HepG2 (cell line): Measurements from ENCODE around the gene HOTAIR. TPM values are rescaled to one million over a fixed set of nuclear protein-coding genes. Genes with fewer than 3 reads are reported as not detected.

Source experiments
- ATAC-seq: fragments of 200-7000 bp; cut with Tn5 transposase; 3 replicates; pipeline ENCODE4 v1.9.1; 2020; ENCODE audit warnings: mild to moderate bottlenecking, moderate library complexity
- BruUV-seq: library from RNA; stranded (reverse); fragments of 400-500 nt; replicated peaks from 2 replicates; lab custom pipeline; 2021; lab: Mats Ljungman, UMichigan
- CTCF ChIA-PET: fragments of 300-600 bp; formaldehyde crosslinking; extraction: SDS; loops from one replicate; lab custom pipeline; 2021; ENCODE audit warnings: low total read pairs, inconsistent platforms, low intra/inter-chr PET ratio; lab: Yijun Ruan, JAX
- POLR2A ChIA-PET: fragments of 350-600 bp; sonication (Branson Sonifier 250); formaldehyde crosslinking; loops from one replicate; lab custom pipeline; 2020; ENCODE audit warnings: antibody characterized with exemption, inconsistent platforms; lab: Yijun Ruan, JAX
- DNase-seq: peaks from one replicate; pipeline ENCODE4 v3.0.0-alpha.2; 2015; ENCODE audit warnings: low spot score
- FAIRE-seq: peaks from 3 replicates; lab custom pipeline; 2011; peaks lifted over from hg19 to GRCh38; lab: Jason Lieb, UNC
- H2AFZ ChIP-seq: one replicate; pipeline ENCODE4 v1.6.1; 2011; ENCODE audit warnings: low read length, inconsistent platforms
- H3K27ac ChIP-seq: fragments of 300-600 bp; 3 replicates; pipeline ENCODE4 v1.8.0; 2011; ENCODE audit warnings: mixed run types, mild to moderate bottlenecking, mixed read lengths, low read length, inconsistent platforms; ENCODE audit not compliant: insufficient read depth; ENCODE audit errors: extremely low read length
- H3K27me3 ChIP-seq, 2 experiments: fragments of 200-600 bp in 1 of 2; 2 replicates in 1 of 2; 3 replicates in 1 of 2; pipeline versions ENCODE4 v1.6.0 to v1.8.0; 2011; ENCODE audit warnings: low read length in 2 of 2, mild to moderate bottlenecking in 2 of 2, moderate library complexity in 2 of 2, inconsistent platforms in 1 of 2; ENCODE audit not compliant: insufficient read depth in 2 of 2, control insufficient read depth in 1 of 2
- H3K36me3 ChIP-seq, 2 experiments: fragments of 200-600 bp in 1 of 2; replicated peaks in 1 of 2; 2 replicates in 1 of 2; 3 replicates in 1 of 2; pipeline versions ENCODE4 v1.5.1 to v1.8.0; 2011; ENCODE audit warnings: low read length in 2 of 2, inconsistent platforms in 1 of 2; ENCODE audit not compliant: insufficient read depth in 2 of 2, control insufficient read depth in 1 of 2
- H3K4me1 ChIP-seq: 2 replicates; pipeline ENCODE4 v1.5.1; 2012; ENCODE audit warnings: low read length, inconsistent platforms; ENCODE audit not compliant: insufficient read depth
- H3K4me2 ChIP-seq: 2 replicates; pipeline ENCODE4 v1.6.0; 2011; ENCODE audit warnings: low read depth, low read length, inconsistent platforms
- H3K4me3 ChIP-seq, 3 experiments: fragments of 200-600 bp in 1 of 3; sonication (generic), shearing (Covaris generic) in 1 of 3; replicated peaks in 1 of 3; 2 replicates each; pipeline ENCODE4 v1.5.1; 2011 to 2016; ENCODE audit warnings: low read length in 3 of 3, inconsistent platforms in 2 of 3, low read depth in 2 of 3, mild to moderate bottlenecking in 2 of 3, control low read depth in 1 of 3, mixed read lengths in 1 of 3; ENCODE audit not compliant: insufficient read depth in 1 of 3
- H3K79me2 ChIP-seq: one replicate; pipeline ENCODE4 v1.6.1; 2011; ENCODE audit warnings: low read length, inconsistent platforms; ENCODE audit not compliant: insufficient read depth
- H3K9ac ChIP-seq: 2 replicates; pipeline ENCODE4 v1.6.0; 2011; ENCODE audit warnings: mild to moderate bottlenecking, low read depth, low read length, inconsistent platforms; ENCODE audit not compliant: insufficient read depth
- H3K9me3 ChIP-seq: 2 replicates; pipeline ENCODE4 v1.5.1; 2012; ENCODE audit warnings: mild to moderate bottlenecking, low read length
- H4K20me1 ChIP-seq: 2 replicates; pipeline ENCODE4 v1.6.0; 2011; ENCODE audit warnings: inconsistent platforms, mild to moderate bottlenecking, low read length, moderate library complexity; ENCODE audit not compliant: insufficient read depth
- MTF1 ChIP-seq: sonication (generic); formaldehyde crosslinking; IDR thresholded peaks from 2 replicates; pipeline ENCODE4 v1.5.0; 2020; ENCODE audit warnings: missing genetic modification reagents
- NAIF1 ChIP-seq: sonication (generic); formaldehyde crosslinking; IDR thresholded peaks from 2 replicates; pipeline ENCODE4 v1.5.0; 2020; ENCODE audit warnings: mild to moderate bottlenecking, missing genetic modification reagents, borderline replicate concordance
- POLR2G ChIP-seq: fragments of 200-400 bp; formaldehyde crosslinking; IDR thresholded peaks from 2 replicates; pipeline ENCODE4 v1.6.1; 2018; ENCODE audit warnings: mild to moderate bottlenecking, low read depth, low read length, moderate library complexity
- RNF2 ChIP-seq: fragments of 450-650 bp; conservative IDR thresholded peaks from 2 replicates; pipeline ENCODE4 v1.6.1; 2016; ENCODE audit warnings: low read depth
- SALL1 ChIP-seq: sonication (generic); formaldehyde crosslinking; IDR thresholded peaks from 2 replicates; pipeline ENCODE4 v1.8.0; 2022; ENCODE audit warnings: mild to moderate bottlenecking, missing genetic modification reagents
- ZBTB38 ChIP-seq: sonication (generic); formaldehyde crosslinking; IDR thresholded peaks from 2 replicates; pipeline ENCODE4 v1.5.1; 2020; ENCODE audit warnings: mild to moderate bottlenecking, missing genetic modification reagents
- ZNF260 ChIP-seq: sonication (generic); formaldehyde crosslinking; IDR thresholded peaks from 2 replicates; pipeline ENCODE4 v1.4.0; 2020; ENCODE audit warnings: missing genetic modification reagents, low read depth, mild to moderate bottlenecking, borderline replicate concordance
- ZNF616 ChIP-seq: sonication (generic); formaldehyde crosslinking; IDR thresholded peaks from 2 replicates; pipeline ENCODE4 v1.5.0; 2020; ENCODE audit warnings: low read depth, mild to moderate bottlenecking, missing genetic modification reagents
- ZNF766 ChIP-seq: sonication (generic); formaldehyde crosslinking; IDR thresholded peaks from 2 replicates; pipeline ENCODE4 v1.5.0; 2020; ENCODE audit warnings: missing genetic modification reagents, borderline replicate concordance
- WGBS: methylation state at CpG from one replicate; pipeline ENCODE4 v1.1.6; 2017; ENCODE audit warnings: low lambda C conversion rate; 5-methylcytosine and 5-hydroxymethylcytosine counted together
- in situ Hi-C: cut with HindIII; loops from 2 replicates; pipeline ENCODE4 v1.10.0; 2017; ENCODE audit warnings: low pct_unique_long_range_greater_than_20kb; ENCODE audit not compliant: extremely low pct_ligation_motif_present
- intact Hi-C: fragments of 100-400 bp; cut with micrococcal nuclease; formaldehyde crosslinking; loops from one replicate; pipeline ENCODE4 v1.10.0; 2022; ENCODE audit not compliant: unreplicated experiment
- polyA plus RNA-seq, 8 experiments: library from polyadenylated mRNA; depleted of rRNA in 3 of 8; stranded (reverse) in 7 of 8; unstranded in 1 of 8; fragments of >200 nt; fragmentation: Illumina TruSeq in 4 of 8; extraction: Trizol in 4 of 8; gene quantifications; 2 replicates each; pipeline versions ENCODE4 v1.2.1 to v1.2.3, GENCODE V29; 2011 to 2016; ENCODE audit warnings: low read depth in 4 of 8, missing spikeins in 1 of 8, mixed read lengths in 1 of 8; ENCODE audit not compliant: insufficient read depth in 1 of 8
- total RNA-seq, 5 experiments: library from RNA; depleted of rRNA; stranded (reverse); fragments of >200 nt; fragmentation: Illumina TruSeq; extraction: Trizol; gene quantifications; 2 replicates each; pipeline ENCODE4 v1.2.3, GENCODE V29; 2016; ENCODE audit warnings: low read depth in 1 of 5

The HOTAIR gene
- total and polyA plus RNA-seq, 2 of the 13 experiments (the other 11 are each of a cell fraction or from before 2014, with no cell fraction given), result not detected

DNA sequence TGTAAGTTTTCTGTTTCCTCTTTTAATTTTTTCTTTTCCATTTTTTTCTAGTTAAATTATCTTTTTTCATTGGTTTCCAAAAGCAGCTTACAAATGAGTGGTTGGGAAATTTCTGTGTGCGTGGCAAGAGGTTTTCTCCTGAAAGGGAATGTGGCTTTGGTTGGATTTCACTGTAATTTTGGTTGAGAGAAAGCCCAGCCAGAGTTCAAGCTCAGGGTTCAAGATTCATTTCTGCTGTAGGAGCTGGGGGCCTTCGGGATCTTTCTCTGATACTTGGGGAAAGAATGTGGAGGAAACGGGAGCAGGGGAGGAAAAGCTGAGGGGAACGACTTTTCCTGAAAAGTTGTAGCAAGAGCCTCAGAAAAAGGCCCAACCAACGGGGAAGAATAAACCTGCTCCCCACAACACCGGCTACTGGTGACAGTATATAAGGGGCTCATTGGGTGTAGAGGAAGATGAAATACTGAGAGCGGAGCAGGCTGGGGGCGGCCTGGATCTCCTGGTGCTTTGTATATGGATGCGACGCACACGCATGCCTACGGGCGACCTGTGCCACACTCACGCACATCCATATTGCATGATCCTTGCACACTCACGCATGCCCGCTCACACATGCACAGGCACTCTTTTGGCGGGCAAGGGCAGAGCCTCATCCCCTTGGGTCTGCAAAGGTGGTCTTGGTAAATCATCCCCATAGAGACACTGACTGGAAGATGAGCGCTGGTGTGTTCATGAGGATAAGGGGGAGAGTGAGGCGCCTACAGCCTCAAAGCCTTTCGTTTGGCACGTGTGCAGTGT, 12.1 kb upstream of the HOTAIR start:
- no peak for FAIRE-seq
- no peak overlapping the region for H3K9ac ChIP-seq
- no peak overlapping the region for H3K4me2 ChIP-seq
- H3K36me3 ChIP-seq, result no peaks in the 10 kb centered on the region
- 77% methylated on average over 19 of the region's 21 CpGs for WGBS
- H3K27me3 ChIP-seq, result peaks cover 8 to 42% of the 10 kb centered on the region in 2 experiments
- H4K20me1 ChIP-seq, result no peaks in the 10 kb centered on the region
- no peak for DNase-seq
- no peak for ATAC-seq
- no TSS peak for BruUV-seq
- no peak overlapping the region for H3K4me3 ChIP-seq
- H3K79me2 ChIP-seq, result no peaks in the 10 kb centered on the region
- no peaks in the 10 kb centered on the region for H3K9me3 ChIP-seq
- POLR2A ChIA-PET, result no interaction called here
- intact Hi-C loops, result no loop called here
- in situ Hi-C loops, result no loop called here
- TF ChIP-seq RNF2 (no peak), NAIF1 (CRISPR knock-in tag) (no peak), ZNF766 (CRISPR knock-in tag) (no peak), ZBTB38 (CRISPR knock-in tag) (no peak), SALL1 (no peak), POLR2G (no peak), MTF1 (CRISPR knock-in tag) (no peak), ZNF260 (no peak), ZNF616 (CRISPR knock-in tag) (no peak)
- TF ChIP-seq, all 625 proteins: peak for 0
- CTCF ChIA-PET, result interaction anchor here (1.2 kb wide), 1 partner anchor 219 kb away, joined by 3 read pairs; no protein-coding TSS in a partner anchor
- H3K27ac ChIP-seq, result no peak overlapping the region
- H3K4me1 ChIP-seq, result peaks cover 34% of the 10 kb centered on the region
- H2AFZ ChIP-seq, result no peak overlapping the region
